SK-N-SH treated with all-trans-retinoic acid at 6 μM for 48 hours (cell line): Measurements from ENCODE around the gene GOLPH3.

ENCODE experiments used
- ATAC-seq: fragments of 200-7000 bp; cut with Tn5 transposase; 3 replicates; pipeline ENCODE4 v1.9.1; 2020; ENCODE audit warnings: mild to moderate bottlenecking, moderate library complexity
- ARNTL ChIP-seq: fragments of 450-650 bp; formaldehyde crosslinking; IDR thresholded peaks from 2 replicates; pipeline ENCODE4 v1.5.0; 2020; ENCODE audit warnings: low read depth, mild to moderate bottlenecking, moderate library complexity, borderline replicate concordance
- BACH2 ChIP-seq: fragments of 250-450 bp; sonication (Bioruptor Pico); IDR thresholded peaks from 2 replicates; pipeline ENCODE4 v1.9.0; 2021; ENCODE audit warnings: mild to moderate bottlenecking, borderline replicate concordance
- CREB5 ChIP-seq: fragments of 250-450 bp; sonication (Bioruptor Pico); IDR thresholded peaks from 2 replicates; pipeline ENCODE4 v1.5.1; 2020; ENCODE audit warnings: low read depth, mild to moderate bottlenecking, moderate library complexity
- CSDC2 ChIP-seq: fragments of 250-450 bp; sonication (Bioruptor Pico); IDR thresholded peaks from 2 replicates; pipeline ENCODE4 v1.5.0; 2020; ENCODE audit warnings: mild to moderate bottlenecking, moderate library complexity
- ESRRG ChIP-seq: fragments of 250-450 bp; sonication (Bioruptor Pico); IDR thresholded peaks from 2 replicates; pipeline ENCODE4 v1.6.1; 2021; ENCODE audit warnings: mild to moderate bottlenecking
- GLIS3 ChIP-seq: fragments of 250-450 bp; sonication (Bioruptor Pico); IDR thresholded peaks from 2 replicates; pipeline ENCODE4 v1.5.0; 2020; ENCODE audit warnings: mild to moderate bottlenecking, moderate library complexity
- ISL1 ChIP-seq: fragments of 250-450 bp; sonication (Bioruptor Pico); IDR thresholded peaks from 2 replicates; pipeline ENCODE4 v2.1.2; 2022; ENCODE audit warnings: mild to moderate bottlenecking, moderate library complexity
- OSR1 ChIP-seq: fragments of 250-450 bp; sonication (Bioruptor Pico); IDR thresholded peaks from 2 replicates; pipeline ENCODE4 v1.8.0; 2022; ENCODE audit warnings: moderate library complexity, mild to moderate bottlenecking, inconsistent platforms
- PATZ1 ChIP-seq: fragments of 250-450 bp; sonication (Bioruptor Pico); IDR thresholded peaks from 2 replicates; pipeline ENCODE4 v1.8.0; 2020; ENCODE audit warnings: mild to moderate bottlenecking, moderate library complexity, borderline replicate concordance
- PPARA ChIP-seq: fragments of 250-450 bp; sonication (Bioruptor Pico); IDR thresholded peaks from 2 replicates; pipeline ENCODE4 v1.5.0; 2020; ENCODE audit warnings: mild to moderate bottlenecking, borderline replicate concordance
- TCF4 ChIP-seq: fragments of 250-450 bp; sonication (Bioruptor Pico); IDR thresholded peaks from 2 replicates; pipeline ENCODE4 v1.8.0; 2021; ENCODE audit warnings: mild to moderate bottlenecking, moderate library complexity, borderline replicate concordance
- TOX ChIP-seq: fragments of 250-450 bp; sonication (Bioruptor Pico); IDR thresholded peaks from 2 replicates; pipeline ENCODE4 v1.8.0; 2021; ENCODE audit warnings: mild to moderate bottlenecking, moderate library complexity, borderline replicate concordance
- ZC3H10 ChIP-seq: fragments of 250-450 bp; sonication (Bioruptor Pico); IDR thresholded peaks from 2 replicates; pipeline ENCODE4 v1.5.1; 2021; ENCODE audit warnings: mild to moderate bottlenecking, moderate library complexity
- ZFP3 ChIP-seq: fragments of 250-450 bp; sonication (Bioruptor Pico); IDR thresholded peaks from 2 replicates; pipeline ENCODE4 v1.5.0; 2020; ENCODE audit warnings: mild to moderate bottlenecking, moderate library complexity
- ZFP30 ChIP-seq: fragments of 450-650 bp; formaldehyde crosslinking; IDR thresholded peaks from 2 replicates; pipeline ENCODE4 v1.5.0; 2022; ENCODE audit warnings: mild to moderate bottlenecking, moderate library complexity
- ZNF565 ChIP-seq: fragments of 450-650 bp; formaldehyde crosslinking; conservative IDR thresholded peaks from 2 replicates; pipeline ENCODE4 v1.5.0; 2020; ENCODE audit warnings: low read depth, mild to moderate bottlenecking, moderate library complexity
- ZNF70 ChIP-seq: fragments of 450-650 bp; formaldehyde crosslinking; IDR thresholded peaks from 2 replicates; pipeline ENCODE4 v1.5.0; 2020; ENCODE audit warnings: mild to moderate bottlenecking, moderate library complexity
- ZNF8 ChIP-seq: fragments of 450-650 bp; formaldehyde crosslinking; IDR thresholded peaks from 2 replicates; pipeline ENCODE4 v1.5.0; 2020; ENCODE audit warnings: mild to moderate bottlenecking, moderate library complexity
- TF ChIP-seq, protein P1 (sequence below): fragments of 250-450 bp; sonication (Bioruptor Pico); IDR thresholded peaks from 2 replicates; pipeline ENCODE4 v1.8.0; 2021; ENCODE audit warnings: low read depth, mild to moderate bottlenecking, moderate library complexity, borderline replicate concordance

Gene GOLPH3

GRCh38 chr5:32099486-32100035 is 74.6 kb downstream of the GOLPH3 start:
- no peak for TF ChIP-seq ZNF565 (CRISPR knock-in tag)
- no peak for TF ChIP-seq ARNTL (CRISPR knock-in tag)
- no peak for TF ChIP-seq ZNF70 (CRISPR knock-in tag)
- no peak for TF ChIP-seq BACH2 (CRISPR knock-in tag)
- no peak for TF ChIP-seq ISL1 (CRISPR knock-in tag)
- TF ChIP-seq, protein P1, sequence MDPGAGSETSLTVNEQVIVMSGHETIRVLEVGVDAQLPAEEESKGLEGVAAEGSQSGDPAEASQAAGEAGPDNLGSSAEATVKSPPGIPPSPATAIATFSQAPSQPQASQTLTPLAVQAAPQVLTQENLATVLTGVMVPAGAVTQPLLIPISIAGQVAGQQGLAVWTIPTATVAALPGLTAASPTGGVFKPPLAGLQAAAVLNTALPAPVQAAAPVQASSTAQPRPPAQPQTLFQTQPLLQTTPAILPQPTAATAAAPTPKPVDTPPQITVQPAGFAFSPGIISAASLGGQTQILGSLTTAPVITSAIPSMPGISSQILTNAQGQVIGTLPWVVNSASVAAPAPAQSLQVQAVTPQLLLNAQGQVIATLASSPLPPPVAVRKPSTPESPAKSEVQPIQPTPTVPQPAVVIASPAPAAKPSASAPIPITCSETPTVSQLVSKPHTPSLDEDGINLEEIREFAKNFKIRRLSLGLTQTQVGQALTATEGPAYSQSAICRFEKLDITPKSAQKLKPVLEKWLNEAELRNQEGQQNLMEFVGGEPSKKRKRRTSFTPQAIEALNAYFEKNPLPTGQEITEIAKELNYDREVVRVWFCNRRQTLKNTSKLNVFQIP: no peak
- TF ChIP-seq, all 23 proteins: peak for 0
- ATAC-seq: no peak

GRCh38 chr5:32098890-32099310 is 75.2 kb downstream of the GOLPH3 start:
- no peak for ATAC-seq
- no peak for TF ChIP-seq CREB5 (CRISPR knock-in tag)
- no peak for TF ChIP-seq TOX (CRISPR knock-in tag)
- no peak for TF ChIP-seq TCF4
- no peak for TF ChIP-seq ZNF565 (CRISPR knock-in tag)
- no peak for TF ChIP-seq ZFP30 (CRISPR knock-in tag)
- no peak for TF ChIP-seq ZNF70 (CRISPR knock-in tag)
- TF ChIP-seq ZNF8 (CRISPR knock-in tag): no peak
- TF ChIP-seq ESRRG (CRISPR knock-in tag): no peak
- TF ChIP-seq ARNTL (CRISPR knock-in tag): no peak
- TF ChIP-seq, protein P1: no peak
- TF ChIP-seq OSR1: no peak
- TF ChIP-seq PATZ1: no peak

- TF ChIP-seq TOX (CRISPR knock-in tag): no peak
- TF ChIP-seq ZC3H10 (CRISPR knock-in tag): no peak
- TF ChIP-seq PATZ1: no peak
- TF ChIP-seq ZFP30 (CRISPR knock-in tag): no peak
- no peak for TF ChIP-seq ESRRG (CRISPR knock-in tag)
- no peak for TF ChIP-seq BACH2 (CRISPR knock-in tag)
- no peak for TF ChIP-seq OSR1
- TF ChIP-seq CSDC2 (CRISPR knock-in tag): no peak
- no peak for TF ChIP-seq TCF4
- TF ChIP-seq, protein P1: no peak
- TF ChIP-seq PPARA (CRISPR knock-in tag): no peak
- TF ChIP-seq ZNF70 (CRISPR knock-in tag): no peak
- TF ChIP-seq ZFP3 (CRISPR knock-in tag): no peak
- no peak for TF ChIP-seq GLIS3 (CRISPR knock-in tag)
- peak; percentile 34; the same call in 2 of the 3 replicates for ATAC-seq
Observed at GRCh38 chr5:32098291-32098690, 75.8 kb downstream of the GOLPH3 start.
